Dedifferentiated amniotic fluid mesenchymal stem cell (primary cell): ENCODE data around the gene MSLN.
"Not testable (repeated sequence)": the region's sequence is repeated elsewhere in the genome, so short reads cannot be mapped to it uniquely, and the experiment has no call there.

ENCODE experiments used
- DNase-seq: peaks from one replicate; pipeline ENCODE4 v3.0.0-alpha.2; 2016; ENCODE audit errors: extremely low spot score

MSLN gene

DNA sequence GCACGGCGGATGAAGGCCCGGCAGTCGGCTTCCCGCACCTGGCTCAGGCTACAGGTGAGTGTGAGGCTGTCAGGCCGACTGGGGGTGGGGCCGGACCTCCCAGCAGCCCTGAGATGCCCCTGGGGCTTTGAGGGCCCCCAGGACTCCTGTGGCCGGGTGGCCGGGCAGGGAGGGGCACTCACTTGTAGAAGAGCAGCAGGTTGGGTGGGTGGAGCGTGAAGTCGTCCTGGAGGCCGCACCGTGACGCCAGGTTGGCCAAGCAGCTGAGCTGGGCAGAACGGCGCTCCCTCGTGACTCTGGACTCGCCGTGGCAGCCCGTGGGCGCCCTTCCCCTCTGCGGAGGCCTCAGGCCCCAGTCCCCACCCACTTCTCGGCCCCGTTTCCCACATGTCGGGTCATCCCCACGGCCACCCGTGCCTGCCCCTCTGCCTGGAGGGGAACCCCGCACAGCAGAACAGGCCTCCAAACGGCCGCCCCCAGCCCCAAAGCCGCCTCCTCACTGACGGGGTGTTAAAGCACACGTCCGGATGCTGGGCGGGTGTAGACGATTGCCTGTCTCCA lies 14.8 kb downstream of the MSLN start:
- no peak for DNase-seq

DNA sequence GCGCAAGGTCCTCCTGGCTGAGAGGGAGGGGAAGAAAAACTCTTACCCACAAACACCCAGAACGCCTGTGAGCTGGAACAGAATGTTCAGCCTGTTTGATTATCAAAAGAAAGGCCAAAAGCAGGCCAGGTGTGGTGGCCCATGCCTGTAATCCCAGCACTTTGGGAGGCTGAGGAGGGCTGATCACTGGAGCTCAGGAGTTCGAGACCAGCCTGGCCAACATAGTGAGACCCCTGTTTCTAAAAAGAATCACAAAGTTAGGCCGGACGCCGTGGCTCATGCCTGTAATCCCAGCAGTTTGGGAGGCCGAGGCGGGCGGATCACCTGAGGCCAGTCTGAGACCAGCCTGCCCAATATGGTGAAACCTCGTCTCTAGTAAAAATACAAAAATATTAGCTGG lies 15.8 kb downstream of the MSLN start:
- not testable (repeated sequence) for DNase-seq

GRCh38 chr16:776824-777223 lies 16.3 kb downstream of the MSLN start:
- no peak for DNase-seq

DNA sequence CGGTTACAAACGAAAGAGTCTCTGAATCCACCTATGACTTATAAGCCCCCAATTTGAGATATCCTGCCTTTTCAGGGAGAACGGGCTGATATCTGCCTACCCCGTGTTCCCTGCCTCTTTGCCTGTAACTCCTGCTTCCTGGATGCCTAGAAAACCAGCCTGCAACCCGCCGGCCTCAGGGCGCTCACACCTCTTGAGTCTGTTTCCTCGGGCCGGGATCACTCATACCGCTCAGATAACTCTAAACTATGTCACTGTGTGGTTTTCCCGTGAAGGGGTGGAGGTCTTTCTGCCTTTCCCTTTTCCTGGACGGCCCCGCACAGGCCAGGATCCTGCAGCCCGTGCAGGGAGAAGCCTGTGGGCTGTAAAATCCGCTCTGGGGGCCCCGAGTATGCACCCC lies 17.3 kb downstream of the MSLN start:
- DNase-seq = no peak

GRCh38 chr16:778447-778846 lies 17.9 kb downstream of the MSLN start:
- DNase-seq = no peak

DNA sequence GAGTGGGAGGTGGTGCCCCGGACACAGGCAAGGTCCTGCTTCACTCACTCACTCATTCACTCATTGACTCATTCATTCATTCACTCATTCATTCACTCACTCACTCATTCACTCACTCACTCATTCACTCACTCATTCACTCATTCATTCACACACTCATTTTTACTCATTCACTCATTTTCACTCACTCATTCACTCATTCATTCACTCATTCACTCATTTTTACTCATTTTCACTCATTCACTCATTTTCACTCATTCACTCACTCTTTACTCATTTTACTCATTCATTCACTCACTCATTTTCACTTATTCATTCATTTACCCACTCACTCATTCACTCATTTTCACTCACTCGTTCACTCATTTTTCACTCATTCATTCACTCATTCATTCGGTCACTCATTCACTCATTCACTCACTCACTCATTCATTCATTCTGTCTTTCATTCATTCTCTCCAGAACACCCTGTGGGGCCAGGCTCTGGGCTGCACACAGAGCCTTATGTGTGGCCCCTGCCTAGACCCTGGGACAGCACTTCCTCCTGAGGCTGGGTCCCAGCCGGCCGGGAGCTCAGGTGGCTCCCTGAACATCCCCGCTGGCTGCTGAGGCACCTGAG lies 18.5 kb downstream of the MSLN start:
- DNase-seq = no peak

- no peak for DNase-seq
These were observed 19.0 kb downstream of the MSLN start for GRCh38 chr16:779561-779960.

- DNase-seq = no peak
These were observed 19.8 kb downstream of the MSLN start for GRCh38 chr16:780296-780695.

- no peak for DNase-seq
These were observed 20.9 kb downstream of the MSLN start for GRCh38 chr16:781346-782010.

DNA sequence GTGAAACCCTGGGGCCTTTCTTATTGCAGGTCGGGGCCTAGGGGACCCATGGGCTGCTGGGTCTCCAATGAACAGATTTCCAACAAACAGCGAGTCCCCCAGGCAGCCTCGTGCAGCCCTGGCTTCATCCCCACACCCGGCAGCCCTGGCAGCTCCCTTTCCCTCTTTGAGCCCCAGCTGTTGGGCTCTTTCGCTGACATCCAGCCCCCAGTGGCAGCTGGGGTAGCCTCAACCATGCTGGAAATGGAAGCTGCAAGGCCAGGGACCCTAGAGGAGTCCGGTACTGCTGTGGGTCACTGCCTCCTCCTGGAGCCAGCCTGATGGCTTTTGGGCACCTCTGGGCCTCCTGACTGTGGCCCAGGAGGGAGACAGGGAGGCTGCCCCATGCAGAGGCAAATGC lies 21.7 kb downstream of the MSLN start:
- no peak for DNase-seq

DNA sequence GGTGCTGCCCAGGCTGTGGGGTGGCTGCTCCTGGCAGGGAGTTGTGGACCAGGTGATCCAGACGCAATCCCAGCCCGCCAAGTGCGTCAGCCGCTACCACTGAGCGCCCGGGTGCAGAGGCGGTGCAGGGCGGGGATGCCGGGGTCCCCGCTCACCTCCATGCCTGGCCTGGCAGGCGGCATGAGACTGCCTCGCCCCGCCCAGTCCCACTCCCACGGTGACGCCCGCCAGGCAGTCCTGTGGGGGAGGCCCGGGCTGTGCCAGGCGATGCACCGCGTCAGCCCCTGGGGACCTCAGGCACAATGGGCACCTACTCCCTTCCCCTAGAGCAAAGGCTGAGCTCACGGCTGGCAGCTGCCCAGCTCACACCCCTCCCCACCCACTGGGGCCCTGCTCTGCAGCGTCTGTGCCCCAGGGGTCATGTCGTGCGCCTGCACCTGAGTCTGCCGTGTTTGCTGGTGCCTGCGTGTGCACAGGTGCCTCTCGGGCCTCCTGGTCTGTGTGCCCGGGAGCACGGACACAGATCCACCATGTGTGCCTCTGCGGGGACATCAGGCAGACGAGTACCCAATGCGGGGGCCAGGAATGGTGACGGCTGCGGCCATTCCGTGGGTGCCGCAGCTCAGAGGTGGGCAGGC lies 22.4 kb downstream of the MSLN start:
- no peak for DNase-seq

GRCh38 chr16:783404-784161 lies 23.0 kb downstream of the MSLN start:
- no peak for DNase-seq

DNA sequence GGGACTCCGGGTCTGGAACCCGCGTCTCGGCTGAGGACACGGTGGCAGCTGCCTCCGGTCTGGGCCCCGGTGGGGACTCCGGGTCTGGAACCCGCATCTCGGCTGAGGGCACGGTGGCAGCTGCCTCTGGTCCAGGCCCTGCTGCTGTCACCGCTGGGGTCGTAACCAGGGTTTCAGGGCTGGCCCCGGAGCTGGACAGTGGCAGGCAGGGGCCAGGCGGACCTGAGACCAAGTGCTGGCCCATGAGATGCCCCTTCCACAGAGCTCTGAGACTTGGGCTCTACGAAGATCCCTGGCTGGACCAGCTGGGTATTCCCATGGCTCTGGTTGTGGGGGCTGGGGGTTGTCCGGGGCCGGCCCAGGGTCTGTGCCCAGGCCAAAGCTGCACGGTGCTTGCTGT lies 23.9 kb downstream of the MSLN start:
- no peak for DNase-seq

DNA sequence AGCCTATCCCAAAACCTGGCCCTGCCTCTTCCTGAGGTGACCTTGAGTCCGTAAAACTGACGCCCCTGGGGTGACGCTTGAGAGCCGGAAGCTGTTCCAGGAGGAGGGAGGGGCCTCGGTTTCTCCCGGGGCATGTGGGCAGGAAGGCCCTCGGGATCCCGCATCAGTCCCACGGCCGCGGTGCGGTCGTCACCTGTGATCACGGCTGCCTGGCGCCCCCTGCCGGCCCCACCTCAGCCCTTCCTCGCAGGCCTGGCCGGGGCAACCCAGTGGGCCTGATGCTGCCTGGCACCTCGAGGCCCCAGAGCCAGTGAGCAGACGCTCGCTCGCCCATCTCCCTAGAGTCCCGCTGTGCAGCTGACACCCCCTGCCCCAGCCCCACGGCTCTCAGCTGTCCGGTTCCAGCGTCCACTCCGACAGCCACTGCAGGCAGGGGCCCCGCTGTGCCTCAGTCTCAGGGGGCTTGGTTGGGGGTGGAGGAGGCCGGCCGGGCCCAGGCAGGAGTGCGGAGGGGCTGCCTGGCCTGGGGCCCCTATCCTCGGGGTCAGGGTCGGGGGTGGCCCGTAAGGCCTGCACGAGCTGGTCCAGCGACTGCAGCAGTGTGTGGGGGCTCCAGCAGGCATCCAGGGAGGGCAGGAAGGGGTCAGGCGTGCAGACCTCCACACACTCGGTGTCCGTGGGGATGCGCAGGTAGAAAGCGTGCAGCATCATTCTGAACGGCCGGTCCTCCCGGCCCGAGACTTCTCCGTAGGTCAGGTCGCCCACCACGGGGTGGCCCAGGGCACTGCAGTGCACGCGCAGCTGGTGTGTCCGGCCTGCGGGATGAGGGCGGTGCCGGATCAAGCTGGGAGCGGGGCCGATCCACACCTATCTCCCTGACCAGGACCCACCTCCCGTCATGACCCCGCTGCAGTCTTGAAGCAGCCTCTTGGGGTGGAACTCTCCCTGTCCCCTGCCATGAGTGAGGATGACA lies 25.3 kb downstream of the MSLN start:
- DNase-seq = peak; percentile 19

DNA sequence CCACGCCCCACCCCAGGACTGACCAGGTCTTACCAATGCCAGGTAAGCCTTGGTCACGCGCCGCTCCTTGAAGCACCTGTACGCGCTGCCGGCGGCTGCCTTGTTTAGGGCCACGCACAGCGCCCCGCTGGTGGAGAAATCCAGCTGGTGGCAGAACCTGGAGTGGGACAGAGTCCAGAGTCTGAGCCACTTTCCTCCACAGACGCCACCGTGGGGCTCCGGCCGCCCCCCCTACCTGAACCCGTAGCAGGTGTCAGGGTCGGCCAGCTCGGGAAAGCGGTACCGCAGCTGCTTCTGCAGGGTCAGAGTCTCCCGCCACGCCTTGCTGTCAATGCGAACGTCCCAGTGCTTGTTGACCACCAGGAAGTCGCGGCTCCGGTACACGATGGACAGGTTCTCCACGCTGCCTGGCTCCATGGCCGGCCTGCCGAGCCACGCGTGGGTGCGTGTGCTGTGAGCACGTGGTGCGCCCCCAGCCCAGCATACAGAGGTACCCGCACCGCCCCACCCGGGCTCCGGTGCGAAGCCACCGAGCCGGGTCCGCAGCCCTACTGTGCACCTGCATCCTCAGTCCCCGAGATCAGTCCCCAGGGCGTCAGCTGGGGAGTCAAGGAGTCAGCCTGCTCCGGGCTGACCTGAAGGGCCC lies 26.9 kb downstream of the MSLN start:
- DNase-seq = no peak

GRCh38 chr16:787978-788398 lies 27.5 kb downstream of the MSLN start, which contains the start of gene RPUSD1:
Gene RPUSD1, minus strand, starts transcription at chr16:788381. Its CDS starts 644 bp downstream, at chr16:787737.
- no peak for DNase-seq

GRCh38 chr16:788399-789126 lies 28.0 kb downstream of the MSLN start, which contains the start of gene CHTF18:
Gene CHTF18, plus strand, starts transcription at chr16:788620. Its CDS starts 65 bp downstream, at chr16:788685.
- peak; percentile 85 for DNase-seq

DNA sequence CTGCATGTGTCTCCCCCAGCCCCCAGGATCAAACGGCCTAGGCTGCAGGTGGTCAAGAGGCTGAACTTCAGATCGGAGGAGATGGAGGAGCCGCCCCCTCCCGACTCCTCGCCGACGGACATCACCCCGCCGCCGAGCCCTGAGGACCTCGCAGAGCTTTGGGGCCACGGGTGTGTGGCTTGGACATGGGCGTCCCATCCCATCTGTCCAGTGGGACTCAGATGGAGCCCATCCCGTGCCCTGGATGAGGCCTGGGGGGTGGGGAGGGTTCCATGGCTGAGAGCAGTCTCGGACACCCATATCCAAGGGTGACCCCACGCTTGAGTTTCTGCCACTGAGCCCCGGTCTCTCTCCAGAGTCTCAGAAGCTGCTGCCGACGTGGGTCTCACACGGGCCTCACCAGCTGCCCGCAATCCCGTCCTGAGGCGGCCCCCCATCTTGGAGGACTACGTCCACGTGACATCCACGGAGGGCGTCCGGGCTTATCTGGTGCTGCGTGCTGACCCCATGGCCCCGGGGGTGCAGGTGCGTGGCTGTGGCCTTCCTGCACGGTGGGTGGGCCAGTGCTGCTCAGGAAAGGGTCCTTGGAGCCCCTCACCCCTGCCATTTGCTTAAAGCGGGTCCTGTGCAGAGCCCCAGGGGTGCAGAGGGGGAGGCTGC lies 28.8 kb downstream of the MSLN start:
- DNase-seq = no peak

DNA sequence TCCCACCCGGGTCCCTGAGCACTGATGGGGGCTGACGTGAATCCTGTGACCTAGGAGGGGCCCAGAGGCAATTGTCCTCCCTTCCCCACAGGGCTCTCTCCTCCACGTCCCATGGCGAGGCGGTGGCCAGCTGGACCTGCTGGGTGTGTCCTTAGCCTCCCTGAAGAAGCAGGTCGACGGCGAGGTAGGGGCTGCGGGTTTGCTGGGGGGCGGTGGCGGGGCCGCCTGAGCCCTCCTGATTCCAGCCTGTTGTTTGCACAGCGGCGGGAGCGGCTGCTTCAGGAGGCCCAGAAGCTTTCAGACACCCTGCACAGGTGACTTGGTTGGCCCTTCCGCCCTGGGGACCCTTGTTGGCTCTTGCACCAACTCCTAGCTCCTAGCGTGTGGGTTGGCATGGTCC lies 29.6 kb downstream of the MSLN start:
- DNase-seq = no peak
